Endothelial cell of hepatic sinusoid (primary cell): ENCODE measurements around the gene SERPINF2.
"Not testable (repeated sequence)": the region's sequence is repeated elsewhere in the genome, so short reads cannot be mapped to it uniquely, and the experiment has no call there.

Source experiments
- in situ Hi-C: cut with HindIII; loops from 2 replicates; pipeline ENCODE4 v1.10.0; 2017; ENCODE audit warnings: low sequenced_read_pairs

Gene SERPINF2

DNA sequence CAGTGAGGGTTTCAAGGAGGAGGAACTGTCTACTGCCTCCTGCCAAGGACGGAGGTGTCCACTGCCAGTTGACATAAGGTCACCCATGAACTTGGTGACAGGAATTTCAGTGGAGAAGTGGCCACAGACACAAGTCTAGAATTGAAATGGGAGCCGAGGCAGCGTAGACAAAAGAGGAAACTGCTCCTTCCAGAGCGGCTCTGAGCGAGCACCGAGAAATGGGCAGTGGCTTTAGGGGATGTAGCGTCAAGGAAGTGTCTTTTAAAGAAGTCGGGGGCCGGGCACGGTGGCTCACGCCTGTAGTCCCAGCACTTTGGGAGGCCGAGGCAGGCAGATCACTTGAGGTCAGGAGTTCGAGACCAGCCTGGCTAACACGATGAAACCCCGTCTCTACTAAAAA, 16.1 kb downstream of the SERPINF2 start:
- in situ Hi-C loops, result no loop called here

GRCh38 chr17:1759529-1759928, 16.9 kb downstream of the SERPINF2 start:
- in situ Hi-C loops, result no loop called here

DNA sequence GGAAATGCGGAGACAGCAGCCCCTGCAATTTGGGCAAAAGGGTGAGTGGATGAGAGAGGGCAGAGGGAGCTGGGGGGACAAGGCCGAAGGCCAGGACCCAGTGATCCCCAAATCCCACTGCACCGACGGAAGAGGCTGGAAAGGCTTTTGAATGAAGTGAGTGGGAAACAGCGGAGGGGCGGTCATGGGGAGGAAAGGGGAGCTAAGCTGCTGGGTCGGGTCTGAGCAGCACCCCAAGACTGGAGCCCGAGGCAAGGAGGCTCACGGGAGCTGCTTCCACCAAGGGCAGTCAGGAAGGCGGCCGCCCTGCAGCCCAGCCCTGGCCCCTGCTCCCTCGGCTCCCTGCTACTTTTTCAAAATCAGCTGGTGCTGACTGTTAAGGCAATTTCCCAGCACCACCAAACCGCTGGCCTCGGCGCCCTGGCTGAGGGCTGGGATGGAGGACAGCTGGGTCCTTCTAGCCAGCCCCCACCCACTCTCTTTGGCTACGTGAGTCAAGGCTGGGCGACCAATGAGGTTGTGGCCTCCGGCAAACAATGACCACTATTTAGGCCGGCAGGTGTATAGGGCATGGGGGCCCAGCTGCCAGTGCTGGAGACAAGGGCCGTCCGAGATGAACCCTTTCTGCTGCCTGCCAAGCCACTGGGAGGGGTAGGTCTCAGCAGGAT, 19.7 kb downstream of the SERPINF2 start:
- in situ Hi-C loops, result no loop called here

GRCh38 chr17:1762901-1763898, 20.5 kb downstream of the SERPINF2 start:
- in situ Hi-C loops, result no loop called here

DNA sequence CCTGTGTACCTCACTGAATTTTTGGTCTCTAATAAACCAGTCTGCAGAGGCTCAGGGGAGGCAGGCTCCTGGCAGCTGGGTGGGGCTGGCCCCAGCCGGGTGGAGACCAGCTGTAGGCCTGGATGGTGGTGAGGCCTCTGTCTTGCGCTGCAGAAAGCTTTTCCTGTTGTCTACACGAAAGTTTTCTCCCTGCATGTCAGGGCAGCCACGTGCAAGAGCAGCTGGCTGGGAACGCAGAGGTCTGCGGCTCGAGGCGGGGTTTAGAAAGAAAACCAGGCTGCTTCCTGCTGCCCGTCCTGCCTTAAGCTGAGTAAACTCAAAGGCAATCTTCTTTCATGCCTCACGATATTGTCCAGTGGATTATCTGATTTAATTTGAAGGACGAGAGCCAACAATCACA, 21.6 kb downstream of the SERPINF2 start:
- in situ Hi-C loops, result no loop called here

- in situ Hi-C loops, result loop anchor here (5.0 kb wide), 1 partner anchor 32 kb away; no protein-coding TSS in a partner anchor
Measured at GRCh38 chr17:1764705-1765104, 22.0 kb downstream of the SERPINF2 start.

DNA sequence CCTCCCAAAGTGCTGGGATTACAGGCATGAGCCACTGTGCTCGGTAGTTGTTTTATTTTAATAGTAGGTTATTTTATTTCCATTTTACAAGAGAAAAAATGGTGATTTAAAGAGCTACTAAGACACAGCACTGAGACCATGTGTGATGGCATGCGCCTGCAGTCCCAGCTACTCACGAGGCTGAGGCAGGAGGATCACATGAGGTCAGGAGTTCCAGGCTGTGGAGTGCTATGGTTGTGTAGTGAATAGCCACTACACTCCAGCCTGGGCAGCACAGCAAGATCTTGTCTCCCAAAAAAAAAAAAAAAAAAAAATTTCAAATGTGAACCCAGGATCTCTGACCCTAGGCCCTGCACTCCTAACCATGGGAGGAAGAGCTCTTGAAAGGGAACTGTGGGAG, 22.9 kb downstream of the SERPINF2 start:
- in situ Hi-C loops, result loop anchor here (5.0 kb wide), 1 partner anchor 33 kb away; no protein-coding TSS in a partner anchor

DNA sequence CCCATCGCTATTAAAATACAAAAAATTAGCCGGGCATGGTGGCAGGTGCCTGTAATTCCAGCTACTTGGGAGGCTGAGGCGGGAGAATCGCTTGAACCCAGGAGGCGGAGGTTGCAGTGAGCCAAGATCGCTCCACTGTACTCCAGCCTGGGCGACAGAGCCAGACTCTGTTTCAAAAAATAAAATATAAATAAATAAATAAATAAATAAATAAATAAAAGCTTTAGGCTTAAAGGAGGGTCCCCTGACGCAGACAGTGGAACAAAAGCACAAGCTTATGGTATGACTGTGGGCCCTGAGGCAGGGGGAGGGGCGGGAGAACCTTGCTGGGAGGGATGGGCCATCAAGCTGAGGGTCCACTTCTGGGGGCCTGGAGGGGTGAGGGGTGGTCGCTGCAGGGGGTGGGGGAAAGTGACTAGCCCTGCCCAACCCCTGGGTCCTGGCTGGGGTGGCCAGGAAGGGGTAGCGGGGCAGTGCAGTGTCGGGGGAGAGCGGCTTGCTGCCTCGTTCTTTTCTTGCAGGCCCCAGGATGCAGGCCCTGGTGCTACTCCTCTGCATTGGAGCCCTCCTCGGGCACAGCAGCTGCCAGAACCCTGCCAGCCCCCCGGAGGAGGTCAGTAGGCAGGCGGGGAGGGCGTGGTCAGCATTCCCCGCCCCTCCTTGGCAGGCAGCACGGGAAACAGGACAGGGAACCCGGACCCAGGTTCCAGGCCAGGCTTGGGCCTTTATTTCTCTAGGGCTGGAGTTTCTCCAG, 23.9 kb downstream of the SERPINF2 start:
- in situ Hi-C loops, result loop anchor here (5.0 kb wide), 1 partner anchor 34 kb away; no protein-coding TSS in a partner anchor

GRCh38 chr17:1767358-1767757, 24.7 kb downstream of the SERPINF2 start:
- in situ Hi-C loops, result loop anchor here (5.0 kb wide), 1 partner anchor 35 kb away; no protein-coding TSS in a partner anchor

DNA sequence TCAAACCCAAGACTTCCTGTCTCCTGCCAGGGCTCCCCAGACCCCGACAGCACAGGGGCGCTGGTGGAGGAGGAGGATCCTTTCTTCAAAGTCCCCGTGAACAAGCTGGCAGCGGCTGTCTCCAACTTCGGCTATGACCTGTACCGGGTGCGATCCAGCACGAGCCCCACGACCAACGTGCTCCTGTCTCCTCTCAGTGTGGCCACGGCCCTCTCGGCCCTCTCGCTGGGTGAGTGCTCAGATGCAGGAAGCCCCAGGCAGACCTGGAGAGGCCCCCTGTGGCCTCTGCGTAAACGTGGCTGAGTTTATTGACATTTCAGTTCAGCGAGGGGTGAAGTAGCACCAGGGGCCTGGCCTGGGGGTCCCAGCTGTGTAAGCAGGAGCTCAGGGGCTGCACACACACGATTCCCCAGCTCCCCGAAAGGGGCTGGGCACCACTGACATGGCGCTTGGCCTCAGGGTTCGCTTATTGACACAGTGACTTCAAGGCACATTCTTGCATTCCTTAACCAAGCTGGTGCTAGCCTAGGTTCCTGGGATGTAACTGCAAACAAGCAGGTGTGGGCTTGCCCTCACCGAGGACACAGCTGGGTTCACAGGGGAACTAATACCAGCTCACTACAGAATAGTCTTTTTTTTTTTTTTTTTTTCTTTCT, 27.3 kb downstream of the SERPINF2 start:
- in situ Hi-C loops, result loop anchor here (5.0 kb wide), 1 partner anchor 38 kb away; no protein-coding TSS in a partner anchor

GRCh38 chr17:1773000-1773695, 30.5 kb downstream of the SERPINF2 start:
- in situ Hi-C loops, result not testable (repeated sequence)

GRCh38 chr17:1773696-1774181, 31.1 kb downstream of the SERPINF2 start:
- in situ Hi-C loops, result no loop called here

DNA sequence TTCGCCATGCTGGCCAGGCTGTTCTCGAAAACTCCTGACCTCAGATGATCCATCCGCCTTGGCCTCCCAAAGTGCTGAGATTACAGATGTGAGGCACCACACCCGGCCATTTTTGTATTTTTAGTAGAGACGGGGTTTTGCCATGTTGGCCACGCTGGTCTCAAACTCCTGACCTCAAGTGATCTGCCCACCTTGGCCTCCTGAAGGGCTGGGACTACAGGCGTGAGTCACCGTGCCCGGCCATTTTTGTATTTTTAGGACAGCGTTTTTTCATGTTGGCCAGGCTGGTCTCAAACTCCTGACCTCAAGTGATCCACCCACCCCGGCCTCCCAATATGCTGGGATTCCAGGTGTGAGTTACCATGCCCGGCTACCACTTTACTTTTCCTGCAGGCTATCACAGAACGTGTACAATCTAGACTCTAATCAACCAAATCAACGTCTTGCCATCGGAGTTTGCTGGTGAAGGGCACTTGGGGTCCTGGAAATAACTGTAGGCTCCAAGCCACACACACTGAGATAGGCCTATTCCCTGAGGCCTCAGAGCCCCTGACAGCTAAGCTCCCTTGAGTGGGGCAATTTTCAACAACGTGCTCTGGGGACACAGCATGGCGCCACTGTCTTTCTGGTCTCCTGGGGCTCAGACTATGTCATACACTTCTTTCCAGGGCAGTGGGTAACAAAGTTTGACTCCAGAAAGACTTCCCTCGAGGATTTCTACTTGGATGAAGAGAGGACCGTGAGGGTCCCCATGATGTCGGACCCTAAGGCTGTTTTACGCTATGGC, 31.9 kb downstream of the SERPINF2 start:
- in situ Hi-C loops, result no loop called here

GRCh38 chr17:1776328-1776727, 33.7 kb downstream of the SERPINF2 start:
- in situ Hi-C loops, result no loop called here

DNA sequence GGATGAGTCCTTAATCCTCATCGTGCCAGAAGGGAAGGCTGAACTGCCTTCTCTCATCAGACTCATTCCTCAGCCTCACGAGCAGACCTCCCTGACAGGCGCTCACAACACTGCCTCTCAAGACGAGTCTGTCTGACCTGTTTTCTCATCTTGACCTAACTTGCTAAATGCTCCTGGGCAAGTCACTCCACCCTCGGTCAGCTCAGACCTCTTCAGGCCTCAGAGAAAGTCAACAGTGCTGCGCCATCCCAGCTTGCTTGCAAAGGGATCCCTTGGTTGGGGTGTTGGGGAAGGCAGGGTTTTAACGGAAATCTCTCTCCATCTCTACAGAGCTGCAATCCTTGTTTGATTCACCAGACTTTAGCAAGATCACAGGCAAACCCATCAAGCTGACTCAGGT, 34.2 kb downstream of the SERPINF2 start:
- in situ Hi-C loops, result no loop called here

DNA sequence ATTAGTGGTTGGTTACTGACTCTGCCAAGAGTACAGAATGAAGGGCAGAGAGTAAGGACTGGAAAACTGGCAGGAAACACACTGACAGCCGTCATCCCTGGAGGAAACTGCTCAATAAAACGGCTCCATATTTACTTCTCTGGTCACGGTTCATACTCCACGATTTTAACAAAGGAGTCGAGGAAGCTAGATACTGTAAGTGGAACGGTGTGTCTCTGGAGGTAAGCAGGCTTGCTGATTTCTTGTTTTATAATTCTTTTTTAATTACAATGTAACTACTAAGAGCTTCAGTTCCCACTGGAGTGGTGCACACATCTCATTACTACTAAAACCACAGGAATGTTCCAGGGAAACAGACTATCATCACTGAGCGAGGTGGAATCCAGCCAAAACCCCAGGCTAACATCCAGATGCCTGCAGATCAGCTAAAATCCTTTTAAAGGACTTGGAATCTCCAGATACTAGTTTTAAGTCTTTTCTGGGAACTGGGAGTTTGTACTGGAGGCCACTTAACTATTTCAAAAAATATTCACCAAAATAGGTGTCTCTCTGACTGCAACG, 37.0 kb downstream of the SERPINF2 start:
- in situ Hi-C loops, result loop anchor here (5.0 to 10.0 kb wide), 4 partner anchors 65 to 127 kb away; partner anchors contain the start of gene TLCD2

GRCh38 chr17:1782171-1782567, 39.5 kb downstream of the SERPINF2 start:
- in situ Hi-C loops, result loop anchor here (5.0 to 10.0 kb wide), 4 partner anchors 65 to 130 kb away; partner anchors contain the start of gene TLCD2

DNA sequence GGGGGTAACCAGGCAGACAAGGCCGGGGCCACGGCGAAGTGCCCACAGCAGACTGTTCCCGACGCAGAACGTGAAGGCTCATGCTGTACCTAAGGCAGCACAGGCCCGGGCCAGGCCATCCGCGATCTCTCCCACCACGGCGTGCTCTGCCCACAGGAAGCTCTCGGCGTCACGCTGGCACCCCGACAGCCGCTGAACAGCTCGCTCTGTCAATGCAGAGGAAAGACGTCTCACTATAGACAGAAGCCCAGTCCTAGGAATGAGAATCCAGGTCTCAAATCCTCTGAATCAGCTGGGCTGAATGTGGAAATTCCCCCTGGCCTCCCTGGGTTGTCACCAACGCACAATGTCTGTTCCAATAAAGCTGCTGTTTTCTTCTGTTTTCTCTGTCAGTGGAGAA, 40.6 kb downstream of the SERPINF2 start:
- in situ Hi-C loops, result loop anchor here (5.0 to 10.0 kb wide), 4 partner anchors 64 to 131 kb away; partner anchors contain the start of gene TLCD2
